HepG2 (cell line): Measurements from ENCODE around the gene SLC44A4.

ENCODE experiments used
- CTCF ChIP-seq: sonication (generic); formaldehyde crosslinking; IDR thresholded peaks from 2 replicates; pipeline ENCODE4 v1.5.0; 2020; ENCODE audit warnings: mild to moderate bottlenecking, missing genetic modification reagents, moderate library complexity
- HNF4A ChIP-seq: sonication (generic); formaldehyde crosslinking; IDR thresholded peaks from 2 replicates; pipeline ENCODE4 v1.4.0; 2020; ENCODE audit warnings: missing genetic modification reagents
- ZZZ3 ChIP-seq: sonication (generic); formaldehyde crosslinking; IDR thresholded peaks from 2 replicates; pipeline ENCODE4 v1.4.0; 2020; ENCODE audit warnings: missing genetic modification reagents, mild to moderate bottlenecking, borderline replicate concordance

GRCh38 chr6:31878726-31879125 lies at the start of gene SLC44A4:
- no peak for TF ChIP-seq ZZZ3 (CRISPR knock-in tag)
- TF ChIP-seq HNF4A (CRISPR knock-in tag): no peak
- TF ChIP-seq CTCF (CRISPR knock-in tag): no peak
